ENCODE measurements around the gene BARX2.

GRCh38 chr11:129394709-129395108 is 19.1 kb downstream of the BARX2 start:
- TF ChIP-seq POLR2A (IDR thresholded peaks at IDR 0.05) = no peak
- no peak for TF ChIP-seq CTCF (IDR thresholded peaks at IDR 0.05)

Measured in adrenal gland (tissue), 5 donors.